GM18499 (cell line): Measurements from ENCODE around the gene GNRHR.

ENCODE experiments used
- ATAC-seq: cut with Tn5 transposase; IDR thresholded peaks from one replicate; pipeline ENCODE4 v1.9.1; 2021; ENCODE audit warnings: moderate number of reproducible peaks; ENCODE audit not compliant: insufficient read depth, unreplicated experiment

GNRHR gene

DNA sequence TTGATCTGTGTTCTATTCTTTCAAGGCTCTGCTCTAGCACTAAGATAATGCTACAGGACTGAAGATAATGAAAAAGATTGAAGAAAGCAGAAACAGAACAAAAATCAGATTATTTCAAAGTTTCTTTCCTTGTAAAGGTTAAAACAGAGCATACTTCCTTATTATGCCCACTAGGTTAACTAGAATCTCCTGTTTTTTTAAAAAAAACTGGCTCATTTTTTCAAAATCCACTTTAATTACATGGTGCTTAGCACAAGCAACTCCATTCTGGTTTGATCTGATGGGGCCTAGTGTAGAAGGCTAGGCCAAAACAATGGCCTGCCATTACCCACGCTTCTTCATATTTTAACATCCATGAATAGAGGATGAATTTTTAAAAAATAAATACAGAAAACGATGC lies 52.0 kb downstream of the GNRHR start:
- no peak for ATAC-seq

DNA sequence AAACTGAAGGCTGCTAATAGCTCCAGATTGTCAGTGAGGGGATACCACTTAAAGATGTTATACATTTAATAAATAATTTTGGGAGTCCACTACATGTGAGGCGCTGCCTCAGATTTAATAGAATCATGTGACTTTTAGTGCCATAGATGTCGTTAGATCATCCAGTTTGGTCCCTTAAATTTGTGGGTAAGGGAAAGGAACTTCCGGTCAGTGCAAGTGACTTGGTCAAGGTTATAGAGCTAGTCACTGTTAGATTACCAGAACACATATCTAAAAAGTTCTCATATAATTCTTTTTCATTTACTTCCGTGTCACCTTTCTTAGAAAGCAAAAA lies 52.7 kb downstream of the GNRHR start:
- ATAC-seq = no peak

DNA sequence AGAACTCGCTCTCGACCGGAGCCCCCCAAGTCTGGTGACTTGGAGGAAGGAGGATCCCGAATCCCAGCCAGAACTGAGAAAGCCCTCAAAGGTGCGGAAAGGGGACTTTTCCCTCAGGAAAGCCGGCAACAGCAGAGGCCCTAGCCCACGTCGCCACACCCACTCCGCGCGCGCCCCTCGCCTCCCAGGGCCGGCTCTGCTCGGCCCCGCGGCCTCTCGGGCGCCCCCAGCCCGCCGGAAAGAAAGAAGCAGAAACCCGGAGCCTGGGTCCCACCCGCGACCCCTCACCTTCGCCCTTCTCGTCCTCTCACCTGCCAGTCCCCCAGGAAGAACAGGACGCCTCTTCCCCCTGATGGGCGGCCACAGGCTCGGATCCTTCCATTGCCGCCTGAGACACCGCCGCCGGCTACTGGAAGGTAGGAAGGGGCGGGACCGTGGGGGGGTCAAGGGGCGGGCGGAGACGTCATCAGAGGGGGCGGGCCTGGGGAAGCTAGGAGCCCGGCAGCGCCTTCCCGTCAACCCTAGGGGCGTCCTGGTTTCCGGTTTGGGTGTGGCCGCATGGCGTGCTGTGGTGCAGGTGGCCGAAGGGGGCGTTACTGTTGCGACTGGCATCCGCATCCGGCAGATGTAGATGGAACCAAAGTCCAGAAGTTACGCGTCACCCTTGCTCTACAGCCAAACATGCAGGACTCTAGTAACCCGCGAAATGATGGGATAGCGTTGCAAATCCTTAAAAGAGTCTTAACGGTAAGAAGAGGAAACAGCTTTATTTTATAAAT lies 53.3 kb downstream of the GNRHR start, which contains the start of gene UBA6:
TSS of gene UBA6 (minus strand) at position 418 of the 779 bp plus-strand sequence. CDS start at position 382, 36 bp downstream.
- peak; percentile 91 for ATAC-seq

DNA sequence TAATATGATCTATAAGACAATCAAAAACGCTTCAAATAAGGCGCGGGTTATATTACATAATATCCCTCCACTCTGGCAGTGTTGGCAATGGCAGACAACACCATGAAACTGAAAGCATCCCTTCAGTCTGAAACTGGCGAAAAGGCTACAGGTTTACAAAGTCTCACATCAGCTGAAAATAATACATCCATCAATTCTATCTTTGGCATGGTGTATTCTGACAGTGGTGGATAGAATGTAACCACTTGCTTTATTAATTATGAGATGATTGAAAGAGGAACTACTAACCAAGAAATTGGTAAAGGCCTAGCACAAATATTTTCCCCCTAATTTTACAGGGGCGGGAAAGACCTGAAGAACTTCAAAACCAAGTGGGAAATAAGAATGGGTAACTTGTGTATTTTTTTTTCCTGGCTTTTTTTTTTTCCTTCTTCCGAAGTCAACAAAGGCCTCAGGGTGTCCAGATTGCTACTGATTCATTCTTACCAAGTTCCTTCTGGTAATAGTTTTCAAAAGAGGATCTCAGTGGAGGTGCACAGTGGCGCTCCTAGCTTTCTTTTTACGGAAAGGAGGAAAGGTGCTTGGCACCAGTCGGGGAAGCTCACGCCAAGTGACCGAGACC lies 54.0 kb downstream of the GNRHR start:
- ATAC-seq = peak; percentile 26

DNA sequence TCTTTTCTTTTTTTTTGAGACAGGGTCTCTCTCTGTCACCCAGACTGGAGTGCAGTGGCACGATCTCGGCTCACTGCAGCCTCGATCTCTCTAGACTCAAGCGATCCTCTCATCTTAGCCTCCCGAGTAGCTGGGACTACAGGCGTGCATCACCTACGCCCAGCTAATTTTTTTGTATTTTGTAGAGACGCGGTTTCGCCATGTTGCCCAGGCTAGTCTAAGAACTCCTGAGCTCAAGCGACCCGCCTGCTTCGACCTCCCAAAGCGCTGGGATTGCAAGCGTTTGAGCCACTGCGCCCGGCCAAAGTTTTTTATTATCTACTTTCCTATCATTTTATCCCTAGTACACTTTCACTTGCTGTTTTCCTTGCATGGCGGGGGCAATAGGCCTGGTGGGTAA lies 54.6 kb downstream of the GNRHR start:
- ATAC-seq = no peak

DNA sequence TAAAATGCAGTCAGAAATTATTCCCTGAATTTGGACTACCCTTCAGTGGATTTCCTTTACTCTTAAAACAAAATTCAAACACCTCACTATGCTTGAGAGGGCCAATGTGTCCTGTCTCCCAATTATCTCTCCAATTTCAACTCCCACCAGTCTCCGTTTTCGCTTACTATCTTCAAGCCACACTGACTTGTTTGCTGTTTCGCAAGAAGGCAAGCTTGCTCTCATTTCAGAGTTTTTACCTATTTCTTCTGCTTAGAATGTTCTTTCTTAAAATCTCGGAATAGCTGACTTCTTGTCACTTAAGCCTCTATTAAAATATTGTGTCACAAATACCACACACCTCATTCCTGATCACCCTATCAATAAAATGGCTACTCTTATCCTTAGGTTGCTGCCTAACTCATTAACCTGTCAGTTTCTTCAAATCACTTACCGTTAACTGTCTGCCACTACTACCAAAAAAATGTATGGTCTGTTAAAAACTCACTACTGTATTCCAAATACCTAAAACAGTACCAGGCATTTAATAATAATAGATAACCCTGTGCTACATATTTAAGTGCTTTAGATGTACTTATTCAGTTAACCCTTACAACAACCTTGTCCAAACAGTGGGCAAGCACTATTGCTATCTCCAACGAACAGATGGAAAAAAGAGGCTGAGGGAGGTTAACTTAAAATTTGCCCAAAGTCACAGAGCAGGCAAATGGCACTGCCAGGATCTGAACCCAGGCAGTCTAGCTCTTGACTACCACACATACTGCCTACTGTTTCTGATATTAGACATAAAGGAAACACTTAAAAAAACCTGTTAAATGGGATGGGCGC lies 56.1 kb downstream of the GNRHR start:
- ATAC-seq = no peak

DNA sequence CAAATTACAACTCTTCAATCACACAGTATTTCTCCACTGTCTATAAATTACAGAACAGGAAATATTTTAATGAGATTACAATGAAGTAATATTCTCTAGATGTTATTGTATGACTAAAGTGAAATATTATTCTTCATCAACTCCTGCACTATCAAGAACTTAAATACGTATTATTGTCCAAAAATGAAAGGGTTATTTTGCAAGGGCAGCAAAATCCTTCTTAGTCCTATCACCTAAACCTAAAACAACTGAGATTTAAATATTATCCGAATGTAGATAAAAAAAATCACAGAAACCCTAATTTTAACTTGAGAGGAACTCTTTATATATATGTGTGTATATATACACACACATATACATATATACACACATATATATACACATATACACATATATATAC lies 58.1 kb downstream of the GNRHR start:
- ATAC-seq = no peak

DNA sequence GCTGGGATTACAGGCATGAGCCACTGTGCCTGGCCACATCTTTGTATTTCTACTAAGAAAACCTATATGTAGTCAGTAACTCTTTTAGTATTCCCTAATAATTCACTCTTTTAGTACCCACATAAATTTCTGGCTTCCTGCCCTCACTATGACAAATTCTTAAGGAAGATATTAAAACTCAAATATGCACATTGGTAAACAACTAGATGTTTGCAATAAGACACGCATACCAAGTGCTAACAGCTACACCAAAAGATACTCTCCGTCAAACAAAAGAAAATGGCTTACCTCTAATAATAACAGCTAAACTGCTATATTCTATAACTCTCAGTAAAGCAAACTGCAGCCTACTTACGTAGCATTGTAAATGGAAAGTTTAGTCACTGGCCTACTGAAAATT lies 59.5 kb downstream of the GNRHR start:
- no peak for ATAC-seq

DNA sequence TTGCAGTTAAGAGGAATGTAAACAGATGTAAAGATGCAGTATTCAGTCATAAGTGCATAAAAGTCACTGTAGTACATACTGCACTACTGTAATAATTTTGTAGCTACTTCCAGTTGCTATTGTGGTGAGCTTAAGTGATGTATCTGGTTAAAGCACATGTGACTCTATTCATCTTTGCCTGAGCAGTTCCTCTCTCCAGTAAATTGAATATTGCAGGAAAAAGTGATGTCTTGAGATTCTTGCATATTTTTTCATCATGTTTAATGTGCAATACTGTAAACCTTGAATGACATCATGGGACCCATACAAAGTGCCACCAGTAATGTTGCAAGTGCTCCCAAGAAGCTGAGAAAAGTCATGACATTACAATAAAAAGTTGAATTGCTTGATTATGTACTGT lies 62.9 kb downstream of the GNRHR start:
- ATAC-seq = no peak
